Cardiac fibroblast (primary cell): ENCODE measurements around the gene UMPS.
"Not testable (repeated sequence)": the region's sequence is repeated elsewhere in the genome, so short reads cannot be mapped to it uniquely, and the experiment has no call there.

Source experiments
- DNase-seq, 2 donors: peaks; one replicate each; pipeline versions ENCODE4 v3.0.0 to v3.0.0-alpha.2; 2010; ENCODE audit warnings: low read depth in 2 of 2
- H3K4me3 ChIP-seq, 2 donors: replicated peaks in 1 of 2; 1 replicate in 1 of 2; 2 replicates in 1 of 2; pipeline ENCODE4 v1.5.1; 2011; ENCODE audit warnings: low read depth in 2 of 2, low read length in 2 of 2, mild to moderate bottlenecking in 2 of 2, moderate library complexity in 1 of 2
- TF ChIP-seq, protein P1 (sequence below): IDR thresholded peaks from one replicate; pipeline ENCODE4 v1.5.1; 2011; ENCODE audit warnings: low read depth, mild to moderate bottlenecking, low read length, inconsistent platforms

Gene UMPS

DNA sequence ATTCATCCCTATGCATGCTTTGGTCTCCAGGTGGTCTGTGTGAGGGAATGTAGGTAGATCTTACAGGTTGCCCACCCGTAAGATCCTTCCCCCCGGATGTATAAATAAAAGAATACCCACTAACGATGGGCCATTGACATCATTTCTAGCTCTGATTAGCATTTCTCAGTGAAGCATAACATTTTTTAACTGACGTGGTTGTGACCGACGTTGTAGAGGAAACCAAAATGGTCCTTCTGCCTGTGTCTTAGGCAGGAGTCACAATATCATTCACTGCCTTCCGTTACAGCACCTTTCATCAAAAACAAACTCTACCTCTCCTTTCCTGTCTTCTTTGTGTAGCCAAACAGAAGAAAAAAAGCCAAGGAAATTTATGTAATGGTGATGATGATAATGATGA, 27.3 kb upstream of the UMPS start:
- TF ChIP-seq, protein P1, sequence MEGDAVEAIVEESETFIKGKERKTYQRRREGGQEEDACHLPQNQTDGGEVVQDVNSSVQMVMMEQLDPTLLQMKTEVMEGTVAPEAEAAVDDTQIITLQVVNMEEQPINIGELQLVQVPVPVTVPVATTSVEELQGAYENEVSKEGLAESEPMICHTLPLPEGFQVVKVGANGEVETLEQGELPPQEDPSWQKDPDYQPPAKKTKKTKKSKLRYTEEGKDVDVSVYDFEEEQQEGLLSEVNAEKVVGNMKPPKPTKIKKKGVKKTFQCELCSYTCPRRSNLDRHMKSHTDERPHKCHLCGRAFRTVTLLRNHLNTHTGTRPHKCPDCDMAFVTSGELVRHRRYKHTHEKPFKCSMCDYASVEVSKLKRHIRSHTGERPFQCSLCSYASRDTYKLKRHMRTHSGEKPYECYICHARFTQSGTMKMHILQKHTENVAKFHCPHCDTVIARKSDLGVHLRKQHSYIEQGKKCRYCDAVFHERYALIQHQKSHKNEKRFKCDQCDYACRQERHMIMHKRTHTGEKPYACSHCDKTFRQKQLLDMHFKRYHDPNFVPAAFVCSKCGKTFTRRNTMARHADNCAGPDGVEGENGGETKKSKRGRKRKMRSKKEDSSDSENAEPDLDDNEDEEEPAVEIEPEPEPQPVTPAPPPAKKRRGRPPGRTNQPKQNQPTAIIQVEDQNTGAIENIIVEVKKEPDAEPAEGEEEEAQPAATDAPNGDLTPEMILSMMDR, result no peak
- H3K4me3 ChIP-seq, result no peak overlapping the region
- DNase-seq, result no peak

- no peak for DNase-seq
- H3K4me3 ChIP-seq, result no peak overlapping the region
- TF ChIP-seq, protein P1, result no peak
Observed at GRCh38 chr3:124705552-124705951, 24.7 kb upstream of the UMPS start.

- not testable (repeated sequence) for H3K4me3 ChIP-seq, DNase-seq
Observed at GRCh38 chr3:124707223-124707622, 23.0 kb upstream of the UMPS start.

DNA sequence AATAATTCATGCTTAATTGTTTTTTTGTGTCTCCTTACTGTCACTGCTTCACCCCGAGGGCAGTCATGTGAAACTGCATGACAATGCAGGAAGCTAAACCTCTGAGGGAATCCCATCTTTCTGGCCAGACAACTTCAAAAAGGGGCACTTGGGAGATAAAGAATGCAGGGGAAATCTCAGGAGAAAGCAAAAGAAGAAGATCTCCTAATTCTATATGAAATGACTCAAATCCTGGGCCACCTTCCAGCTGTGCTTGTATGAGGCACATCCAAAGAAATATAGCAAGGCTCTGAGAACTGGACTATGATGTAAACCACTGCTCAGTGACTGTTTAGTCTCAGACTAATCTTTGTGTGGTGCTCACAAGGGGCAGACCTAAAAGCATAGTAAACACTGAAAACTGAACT, 22.6 kb upstream of the UMPS start:
- peak; percentile 66 to 90 for DNase-seq
- H3K4me3 ChIP-seq, result no peak overlapping the region
- TF ChIP-seq, protein P1, result no peak

- TF ChIP-seq, protein P1, result no peak
- H3K4me3 ChIP-seq, result no peak overlapping the region
- peak in 1 of 2 donors; percentile 49 for DNase-seq
Observed at GRCh38 chr3:124714223-124714853, 15.9 kb upstream of the UMPS start.

- TF ChIP-seq, protein P1, result no peak
- no peak overlapping the region for H3K4me3 ChIP-seq
- DNase-seq, result no peak
Observed at GRCh38 chr3:124722589-124722988, 7.7 kb upstream of the UMPS start.

DNA sequence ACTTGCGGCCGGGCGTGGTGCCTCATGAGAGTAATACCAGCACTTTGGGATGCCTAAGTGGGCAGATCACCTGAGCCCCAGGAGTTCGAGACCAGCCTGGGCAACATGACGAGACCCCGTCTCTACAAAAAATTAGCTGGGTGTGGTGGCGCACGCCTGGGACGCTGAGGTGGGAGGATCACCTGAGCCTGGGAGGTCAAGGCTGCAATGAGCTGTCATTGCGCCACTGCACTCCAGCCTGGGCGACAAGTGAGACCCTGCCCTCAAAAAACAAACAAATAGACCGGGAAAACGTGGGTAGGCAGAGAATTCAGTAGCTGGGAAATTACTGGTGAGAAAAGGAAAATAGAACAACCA, 667 bp downstream of the UMPS start:
- H3K4me3 ChIP-seq, result peak overlapping the region; percentile 80 to 84
- TF ChIP-seq, protein P1, result no peak
- no peak for DNase-seq
